HFFc6 (cell line): ENCODE results near the gene OXLD1. TPM values are rescaled to one million over a fixed set of nuclear protein-coding genes. Genes with fewer than 3 reads are reported as not detected.
"Not testable (repeated sequence)": the region's sequence is repeated elsewhere in the genome, so short reads cannot be mapped to it uniquely, and the experiment has no call there.

Experiments used
- DNase-seq: peaks from one replicate; pipeline ENCODE4 v3.0.0-alpha.2; 2018
- H3K27ac Mint-ChIP-seq: 2 replicates; pipeline ENCODE4 v1.8.0; 2020; ENCODE audit warnings: mild to moderate bottlenecking, mixed read lengths
- H3K27me3 Mint-ChIP-seq: 2 replicates; pipeline ENCODE4 v1.8.0; 2021; ENCODE audit warnings: mild to moderate bottlenecking, moderate library complexity, mixed read lengths; ENCODE audit not compliant: insufficient read depth
- H3K36me3 Mint-ChIP-seq: 2 replicates; pipeline ENCODE4 v1.8.0; 2021; ENCODE audit warnings: low read depth, mixed read lengths
- H3K4me1 Mint-ChIP-seq: 2 replicates; pipeline ENCODE4 v1.8.0; 2020; ENCODE audit warnings: low read depth, mixed read lengths
- H3K4me3 Mint-ChIP-seq: 2 replicates; pipeline ENCODE4 v1.8.0; 2020; ENCODE audit warnings: mild to moderate bottlenecking, moderate library complexity, mixed read lengths
- H3K9me3 Mint-ChIP-seq: 2 replicates; pipeline ENCODE4 v1.8.0; 2020; ENCODE audit warnings: mild to moderate bottlenecking, mixed read lengths
- CTCF ChIP-seq: fragments of 200-600 bp; sonication (generic); IDR thresholded peaks from 2 replicates; pipeline ENCODE4 v1.5.0; 2021; ENCODE audit warnings: antibody characterized with exemption, mild to moderate bottlenecking
- total RNA-seq, 6 experiments: library from RNA; stranded (reverse); fragmentation: NEBNext Ultra II Directional; extraction: Animal tissue kit (Norgen Biotek cat#: 25700); gene quantifications; 2 replicates in 1 of 6; 3 replicates in 5 of 6; pipeline ENCODE4 v1.2.3, GENCODE V29; 2021

OXLD1 gene
- total RNA-seq, 6 experiments from 2014 or later, result 20.9 to 33.4 (median 30.9) TPM

DNA sequence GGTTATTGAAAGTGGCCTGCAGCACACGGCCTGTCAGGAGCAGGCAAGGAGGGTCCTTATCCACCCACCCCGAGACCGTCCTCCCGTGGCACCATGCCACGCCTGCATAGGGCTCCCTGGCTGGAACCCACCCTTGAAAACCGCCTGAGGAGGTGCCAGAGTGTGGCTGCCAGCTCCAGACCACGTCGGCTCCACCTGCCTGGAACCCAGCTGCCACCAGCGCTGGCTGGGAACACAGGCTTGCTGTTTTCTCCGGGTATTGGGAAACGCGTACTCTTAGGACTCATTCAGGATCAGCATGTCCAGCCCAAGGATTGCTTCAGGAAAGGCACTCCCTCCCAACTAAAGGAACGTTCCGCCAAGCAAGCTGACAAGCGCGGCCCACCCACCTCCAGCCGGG lies 10.5 kb upstream of the OXLD1 start:
- Mint-ChIP-seq H3K27ac (no peak overlapping the region), H3K4me3 (no peak overlapping the region), H3K4me1 (peaks cover 7% of the 10 kb centered on the region), H3K9me3 (no peaks in the 10 kb centered on the region), H3K36me3 (peaks cover 5% of the 10 kb centered on the region; the same call in 1 of the 2 replicates), H3K27me3 (peaks cover 1% of the 10 kb centered on the region)
- no peak for DNase-seq
- no peak for TF ChIP-seq CTCF

GRCh38 chr17:81675515-81676221 lies 9.3 kb upstream of the OXLD1 start:
- H3K4me1 Mint-ChIP-seq, H3K27me3 Mint-ChIP-seq, H3K4me3 Mint-ChIP-seq, H3K36me3 Mint-ChIP-seq, H3K9me3 Mint-ChIP-seq, H3K27ac Mint-ChIP-seq: not testable (repeated sequence)
- peak; percentile 26 for DNase-seq
- peak; percentile 79 for TF ChIP-seq CTCF

DNA sequence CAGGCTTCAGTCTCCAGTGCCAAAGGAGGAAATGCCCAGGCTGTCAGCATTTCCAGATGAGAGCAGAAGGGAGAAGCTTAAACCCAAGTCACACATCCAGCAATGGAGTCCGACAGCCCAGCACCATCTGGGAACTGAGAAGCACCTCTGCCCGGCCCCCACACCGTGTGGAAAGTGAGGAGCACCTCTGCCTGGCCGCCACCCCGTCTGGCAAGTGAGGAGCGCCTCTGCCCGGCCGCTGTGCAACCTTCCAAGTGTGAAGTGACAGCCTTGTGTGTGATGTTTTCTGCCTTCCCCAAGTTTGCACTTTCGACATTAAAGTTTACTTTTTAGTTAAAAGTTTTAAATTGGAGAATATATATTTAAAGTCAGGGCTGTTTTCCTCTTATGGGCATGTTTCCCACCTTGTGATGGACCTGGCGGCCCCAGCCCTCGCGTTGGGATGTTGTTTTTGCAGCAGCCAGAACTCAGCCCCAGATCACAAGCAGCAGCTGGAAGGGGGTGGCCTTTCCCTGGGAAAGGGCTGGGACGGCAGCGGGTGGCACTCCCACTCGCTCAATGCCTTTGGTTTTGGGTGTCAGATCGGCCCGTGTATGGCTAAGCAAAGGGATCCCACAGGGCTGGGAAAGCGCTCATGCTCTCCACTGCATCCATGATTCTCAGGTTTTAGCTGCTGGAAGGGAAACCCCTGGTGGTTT lies 7.3 kb upstream of the OXLD1 start:
- H3K4me1 Mint-ChIP-seq, result peaks cover 7% of the 10 kb centered on the region
- no peak for DNase-seq
- peaks cover 5% of the 10 kb centered on the region; the same call in 1 of the 2 replicates for H3K36me3 Mint-ChIP-seq
- no peak for TF ChIP-seq CTCF
- H3K4me3 Mint-ChIP-seq, result no peak overlapping the region
- H3K9me3 Mint-ChIP-seq, result no peaks in the 10 kb centered on the region
- peaks cover 1% of the 10 kb centered on the region for H3K27me3 Mint-ChIP-seq
- H3K27ac Mint-ChIP-seq, result no peak overlapping the region

DNA sequence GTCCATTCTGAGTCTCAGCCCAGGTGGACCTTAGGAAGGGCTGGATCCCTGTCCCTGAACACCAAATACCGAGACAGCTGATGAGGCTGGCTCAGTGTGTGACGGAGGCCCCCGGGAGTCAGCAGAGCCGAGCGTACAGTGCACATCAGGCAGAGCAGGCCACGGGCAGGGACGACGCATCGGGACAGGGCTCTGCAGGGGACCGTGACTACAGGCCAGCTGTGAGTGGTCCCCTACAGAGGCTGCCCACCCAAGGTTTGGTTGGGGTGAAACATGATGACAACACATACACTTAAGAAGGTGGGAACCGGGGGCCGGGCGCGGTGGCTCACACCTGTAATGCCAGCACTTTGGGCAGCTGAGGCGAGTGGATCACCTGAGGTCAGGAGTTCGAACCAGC lies 6.5 kb upstream of the OXLD1 start:
- Mint-ChIP-seq H3K27ac (no peak overlapping the region), H3K4me3 (no peak overlapping the region), H3K36me3 (peaks cover 9% of the 10 kb centered on the region; the same call in 1 of the 2 replicates), H3K9me3 (no peaks in the 10 kb centered on the region), H3K4me1 (peaks cover 12% of the 10 kb centered on the region), H3K27me3 (peaks cover 1% of the 10 kb centered on the region)
- no peak for DNase-seq
- TF ChIP-seq CTCF, result no peak

GRCh38 chr17:81672504-81672903 lies 6.1 kb upstream of the OXLD1 start:
- peaks cover 13% of the 10 kb centered on the region; the same call in 1 of the 2 replicates for H3K36me3 Mint-ChIP-seq
- DNase-seq, result no peak
- H3K4me1 Mint-ChIP-seq, result peaks cover 17% of the 10 kb centered on the region
- H3K4me3 Mint-ChIP-seq, result no peak overlapping the region
- peaks cover 1% of the 10 kb centered on the region for H3K27me3 Mint-ChIP-seq
- no peak for TF ChIP-seq CTCF
- H3K9me3 Mint-ChIP-seq, result no peaks in the 10 kb centered on the region
- no peak overlapping the region for H3K27ac Mint-ChIP-seq
